PC-3 (cell line): ENCODE results near the gene DPH6. TPM values are rescaled to one million over a fixed set of nuclear protein-coding genes. Genes with fewer than 3 reads are reported as not detected.

Source experiments
- ATAC-seq: fragments of 200-7000 bp; cut with Tn5 transposase; 2 replicates; pipeline ENCODE4 v1.9.1; 2020; ENCODE audit warnings: mild to moderate bottlenecking, moderate library complexity
- BruUV-seq: library from RNA; stranded (reverse); fragments of 400-500 nt; replicated peaks from 2 replicates; lab custom pipeline; 2021; lab: Mats Ljungman, UMichigan
- CTCF ChIA-PET: fragments of 300-600 bp; sonication (Branson Sonifier 250); formaldehyde crosslinking; loops from one replicate; lab custom pipeline; 2022; ENCODE audit warnings: antibody characterized with exemption; lab: Charles Lee
- POLR2A ChIA-PET: fragments of 300-600 bp; sonication (Branson Sonifier 250); formaldehyde crosslinking; loops from one replicate; lab custom pipeline; 2022; ENCODE audit warnings: antibody characterized with exemption; ENCODE audit not compliant: unreplicated experiment; lab: Charles Lee
- DNase-seq: peaks from one replicate; pipeline ENCODE4 v3.0.0-alpha.2; 2015
- H2AFZ ChIP-seq: fragments of 300-600 bp; sonication (generic); 2 replicates; pipeline ENCODE4 v1.6.0; 2016; ENCODE audit warnings: antibody characterized with exemption, low read length
- H3F3A ChIP-seq: fragments of 300-600 bp; sonication (generic); one replicate; pipeline ENCODE4 v1.6.0; 2017; ENCODE audit warnings: antibody characterized with exemption, low read length, control low read depth, mild to moderate bottlenecking; ENCODE audit not compliant: unreplicated experiment
- H3K27ac ChIP-seq: fragments of 300-600 bp; sonication (generic); 2 replicates; pipeline ENCODE4 v1.5.1; 2016; ENCODE audit warnings: mild to moderate bottlenecking, low read length
- H3K27me3 ChIP-seq: fragments of 300-600 bp; sonication (generic); 2 replicates; pipeline ENCODE4 v1.6.1; 2016; ENCODE audit warnings: low read length, mixed read lengths
- H3K36me3 ChIP-seq: fragments of 300-600 bp; sonication (generic); 2 replicates; pipeline ENCODE4 v1.6.1; 2016; ENCODE audit warnings: low read depth, mixed run types, low read length, mixed read lengths
- H3K4me1 ChIP-seq: fragments of 300-600 bp; sonication (generic); 2 replicates; pipeline ENCODE4 v1.5.1; 2016; ENCODE audit warnings: low read length; ENCODE audit not compliant: insufficient read depth
- H3K4me2 ChIP-seq: fragments of 300-600 bp; sonication (generic); 2 replicates; pipeline ENCODE4 v1.6.0; 2016; ENCODE audit warnings: low read length
- H3K4me3 ChIP-seq: fragments of 300-600 bp; sonication (generic); 2 replicates; pipeline ENCODE4 v1.5.1; 2016; ENCODE audit warnings: mild to moderate bottlenecking, low read length, mixed read lengths
- H3K79me2 ChIP-seq: fragments of 300-600 bp; sonication (generic); 2 replicates; pipeline ENCODE4 v1.6.1; 2017; ENCODE audit warnings: low read length, mixed read lengths
- H3K9ac ChIP-seq: fragments of 300-600 bp; sonication (generic); 2 replicates; pipeline ENCODE4 v1.6.0; 2016; ENCODE audit warnings: mild to moderate bottlenecking, low read length
- H3K9me2 ChIP-seq: fragments of 300-600 bp; sonication (generic); replicated peaks from 2 replicates; pipeline ENCODE4 v1.6.1; 2016; ENCODE audit warnings: mixed run types, low read length, mixed read lengths
- H3K9me3 ChIP-seq: fragments of 300-600 bp; sonication (generic); 2 replicates; pipeline ENCODE4 v1.6.1; 2016; ENCODE audit warnings: low read length, mixed read lengths
- H4K20me1 ChIP-seq: fragments of 300-600 bp; sonication (generic); 2 replicates; pipeline ENCODE4 v1.6.1; 2016; ENCODE audit warnings: low read length, mixed read lengths
- EZH2 ChIP-seq: fragments of 300-600 bp; sonication (generic); IDR thresholded peaks from one replicate; pipeline ENCODE4 v1.6.1; 2017; ENCODE audit warnings: antibody characterized with exemption, mild to moderate bottlenecking, low read length; ENCODE audit not compliant: unreplicated experiment
- EZH2phosphoT487 ChIP-seq: fragments of 300-600 bp; sonication (generic); IDR thresholded peaks from 2 replicates; pipeline ENCODE4 v1.6.1; 2018; ENCODE audit warnings: mild to moderate bottlenecking, antibody characterized with exemption, low read length, borderline replicate concordance
- intact Hi-C: fragments of 100-400 bp; cut with micrococcal nuclease; formaldehyde crosslinking; loops from 2 replicates; pipeline ENCODE4 v1.9.0; 2023
- total RNA-seq: library from RNA; depleted of rRNA; stranded (reverse); fragments of >200 nt; gene quantifications from 2 replicates; pipeline ENCODE4 v1.2.3, GENCODE V29; 2014
- TF ChIP-seq, protein P1 (sequence below): fragments of 300-600 bp; sonication (generic); conservative IDR thresholded peaks from 2 replicates; pipeline ENCODE4 v1.5.1; 2017; ENCODE audit warnings: antibody characterized with exemption, low read depth, mild to moderate bottlenecking, low read length

The DPH6 gene
- total RNA-seq, 1 experiment from 2014 or later = 6.9 TPM

DNA sequence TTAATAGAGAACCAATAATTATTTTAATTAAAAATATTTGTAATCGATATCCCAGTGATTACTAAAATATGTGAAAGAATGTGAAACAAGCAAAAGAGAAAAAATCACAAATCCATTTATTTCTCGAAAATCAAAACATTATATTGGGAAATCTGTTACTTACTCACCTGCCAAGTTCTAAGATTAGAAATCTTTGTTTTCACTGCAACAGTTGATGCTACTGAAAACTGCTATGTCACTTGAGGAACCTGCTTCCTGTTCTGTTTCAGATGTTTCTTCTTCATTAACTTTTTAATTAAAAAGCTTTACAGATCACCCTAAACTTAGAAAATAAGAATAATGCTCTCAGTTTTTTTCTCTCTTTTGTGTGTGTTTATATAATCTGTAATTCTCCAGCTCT is 13.7 kb upstream of the DPH6 start:
- Histone ChIP-seq H3K9ac (no peak overlapping the region), H3K4me2 (no peak overlapping the region), H3K36me3 (no peaks in the 10 kb centered on the region), H3K4me3 (no peak overlapping the region), H4K20me1 (no peaks in the 10 kb centered on the region), H3K9me3 (no peaks in the 10 kb centered on the region), H3K79me2 (no peaks in the 10 kb centered on the region), H3F3A (no peaks in the 10 kb centered on the region), H2AFZ (no peak overlapping the region), H3K27ac (no peak overlapping the region), H3K4me1 (peaks cover 11% of the 10 kb centered on the region), H3K9me2 (no peaks in the 10 kb centered on the region), H3K27me3 (no peaks in the 10 kb centered on the region)
- DNase-seq = no peak
- ChIA-PET POLR2A (no interaction called here), CTCF (no interaction called here)
- intact Hi-C loops = no loop called here
- ATAC-seq = no peak
- BruUV-seq = no TSS peak
- TF ChIP-seq EZH2phosphoT487 (no peak), EZH2 (no peak)
- TF ChIP-seq, protein P1, sequence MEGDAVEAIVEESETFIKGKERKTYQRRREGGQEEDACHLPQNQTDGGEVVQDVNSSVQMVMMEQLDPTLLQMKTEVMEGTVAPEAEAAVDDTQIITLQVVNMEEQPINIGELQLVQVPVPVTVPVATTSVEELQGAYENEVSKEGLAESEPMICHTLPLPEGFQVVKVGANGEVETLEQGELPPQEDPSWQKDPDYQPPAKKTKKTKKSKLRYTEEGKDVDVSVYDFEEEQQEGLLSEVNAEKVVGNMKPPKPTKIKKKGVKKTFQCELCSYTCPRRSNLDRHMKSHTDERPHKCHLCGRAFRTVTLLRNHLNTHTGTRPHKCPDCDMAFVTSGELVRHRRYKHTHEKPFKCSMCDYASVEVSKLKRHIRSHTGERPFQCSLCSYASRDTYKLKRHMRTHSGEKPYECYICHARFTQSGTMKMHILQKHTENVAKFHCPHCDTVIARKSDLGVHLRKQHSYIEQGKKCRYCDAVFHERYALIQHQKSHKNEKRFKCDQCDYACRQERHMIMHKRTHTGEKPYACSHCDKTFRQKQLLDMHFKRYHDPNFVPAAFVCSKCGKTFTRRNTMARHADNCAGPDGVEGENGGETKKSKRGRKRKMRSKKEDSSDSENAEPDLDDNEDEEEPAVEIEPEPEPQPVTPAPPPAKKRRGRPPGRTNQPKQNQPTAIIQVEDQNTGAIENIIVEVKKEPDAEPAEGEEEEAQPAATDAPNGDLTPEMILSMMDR = no peak

DNA sequence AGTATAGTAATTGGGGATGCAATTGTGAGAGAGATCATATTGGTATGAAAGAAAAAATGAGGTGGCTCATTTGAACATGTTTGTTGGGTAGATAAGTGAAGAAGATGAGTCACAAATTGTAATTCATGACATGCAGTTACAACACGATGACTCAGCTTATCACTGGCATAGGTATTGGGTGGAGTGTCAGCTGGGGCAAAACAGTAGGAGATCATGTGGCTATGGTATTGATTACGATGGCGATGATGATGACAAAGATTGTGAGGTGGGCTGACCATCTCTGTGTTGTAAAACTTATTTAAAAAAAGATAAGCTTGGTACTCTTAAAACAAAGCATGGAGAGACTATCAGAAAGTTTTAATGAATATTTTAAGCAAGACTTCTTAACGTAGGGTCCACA is 11.6 kb upstream of the DPH6 start:
- POLR2A ChIA-PET = interaction anchor here (0.5 kb wide), 1 partner anchor 192 kb away, joined by 4 read pairs; no protein-coding TSS in a partner anchor
- no peaks in the 10 kb centered on the region for H3K27me3 ChIP-seq
- no peaks in the 10 kb centered on the region for H3K36me3 ChIP-seq
- peak; percentile 87 for DNase-seq
- peak; percentile 90 for ATAC-seq
- H3F3A ChIP-seq = no peaks in the 10 kb centered on the region
- no TSS peak for BruUV-seq
- no peak overlapping the region for H3K4me3 ChIP-seq
- peaks cover 11% of the 10 kb centered on the region for H3K4me1 ChIP-seq
- H3K9ac ChIP-seq = no peak overlapping the region
- no peaks in the 10 kb centered on the region for H4K20me1 ChIP-seq
- intact Hi-C loops = no loop called here
- H3K79me2 ChIP-seq = no peaks in the 10 kb centered on the region
- no peak overlapping the region for H3K27ac ChIP-seq
- H3K9me2 ChIP-seq = no peaks in the 10 kb centered on the region
- no peaks in the 10 kb centered on the region for H3K9me3 ChIP-seq
- no peak for TF ChIP-seq EZH2
- TF ChIP-seq EZH2phosphoT487 = no peak
- TF ChIP-seq, protein P1 = no peak
- H3K4me2 ChIP-seq = peak overlapping the region; percentile 30
- H2AFZ ChIP-seq = 0 out of 2 replicates have a peak overlapping the region, but pooled peaks have one; percentile 5
- CTCF ChIA-PET = no interaction called here

DNA sequence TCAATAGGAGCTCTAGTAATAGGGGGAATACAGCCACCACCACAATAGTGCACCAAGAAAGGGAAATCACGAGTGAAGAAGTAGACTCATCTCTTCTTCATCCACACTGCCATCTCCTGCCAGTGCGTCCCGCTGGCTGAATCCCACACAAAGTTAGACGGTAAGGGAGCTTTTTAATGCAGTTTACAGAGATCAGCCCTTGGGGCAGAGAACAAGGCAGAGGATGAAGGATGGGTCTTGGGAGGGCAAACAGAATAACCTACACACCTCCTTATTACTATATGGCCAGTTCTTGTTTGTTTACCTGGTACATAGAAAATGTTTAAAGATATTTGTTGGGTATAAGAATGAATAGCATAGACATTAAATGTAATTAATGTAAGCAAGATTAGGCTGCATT is 11.0 kb upstream of the DPH6 start:
- ATAC-seq (peak; percentile 22), DNase-seq (no peak)
- no peak overlapping the region for H2AFZ ChIP-seq
- no peaks in the 10 kb centered on the region for H3F3A ChIP-seq
- no peaks in the 10 kb centered on the region for H3K36me3 ChIP-seq
- POLR2A ChIA-PET = no interaction called here
- H3K79me2 ChIP-seq = no peaks in the 10 kb centered on the region
- intact Hi-C loops = no loop called here
- H4K20me1 ChIP-seq = no peaks in the 10 kb centered on the region
- no peak overlapping the region for H3K4me3 ChIP-seq
- CTCF ChIA-PET = no interaction called here
- no peak overlapping the region for H3K9ac ChIP-seq
- no TSS peak for BruUV-seq
- H3K27ac ChIP-seq = no peak overlapping the region
- no peaks in the 10 kb centered on the region for H3K9me3 ChIP-seq
- peak overlapping the region; percentile 30 for H3K4me2 ChIP-seq
- H3K4me1 ChIP-seq = peaks cover 11% of the 10 kb centered on the region
- no peaks in the 10 kb centered on the region for H3K9me2 ChIP-seq
- no peak for TF ChIP-seq EZH2phosphoT487
- TF ChIP-seq, protein P1 = no peak
- no peak for TF ChIP-seq EZH2
- no peaks in the 10 kb centered on the region for H3K27me3 ChIP-seq
